NCI-H1105 treated with DMSO at 0.1 percent for 48 hours (cell line): ENCODE measurements around the gene PLEKHG7.
A peak's percentile ranks its signal among the peaks of the same experiment; 100 is the strongest.
"Not testable (repeated sequence)": the region's sequence is repeated elsewhere in the genome, so short reads cannot be mapped to it uniquely, and the experiment has no call there.

Experiments
- DNase-seq: peaks from one replicate; lab custom pipeline; 2025; lab: John Stamatoyannopoulos, UW

PLEKHG7 gene

GRCh38 chr12:92747151-92747550 lies 44.4 kb downstream of the PLEKHG7 start:
- DNase-seq: no peak

GRCh38 chr12:92749691-92750090 lies 46.9 kb downstream of the PLEKHG7 start:
- not testable (repeated sequence) for DNase-seq

GRCh38 chr12:92753976-92754885 lies 51.4 kb downstream of the PLEKHG7 start:
- DNase-seq: no peak

GRCh38 chr12:92756898-92757596 lies 54.3 kb downstream of the PLEKHG7 start:
- DNase-seq: no peak

- no peak for DNase-seq
Observed at GRCh38 chr12:92757597-92758121, 54.9 kb downstream of the PLEKHG7 start.

GRCh38 chr12:92759634-92760268 lies 57.0 kb downstream of the PLEKHG7 start:
- DNase-seq: no peak

GRCh38 chr12:92762773-92763172 lies 60.0 kb downstream of the PLEKHG7 start:
- no peak for DNase-seq

GRCh38 chr12:92764831-92765230 lies 62.0 kb downstream of the PLEKHG7 start:
- DNase-seq: no peak

GRCh38 chr12:92765871-92766270 lies 63.1 kb downstream of the PLEKHG7 start:
- no peak for DNase-seq

- DNase-seq: no peak
Observed at GRCh38 chr12:92769124-92769901, 66.5 kb downstream of the PLEKHG7 start.

GRCh38 chr12:92771001-92771400 lies 68.2 kb downstream of the PLEKHG7 start:
- DNase-seq: peak; percentile 25

GRCh38 chr12:92775416-92775815 lies 72.6 kb downstream of the PLEKHG7 start:
- no peak for DNase-seq

- no peak for DNase-seq
Observed at GRCh38 chr12:92778525-92778924, 75.7 kb downstream of the PLEKHG7 start.

GRCh38 chr12:92779902-92780301 lies 77.1 kb downstream of the PLEKHG7 start:
- no peak for DNase-seq

GRCh38 chr12:92784356-92784755 lies 81.6 kb downstream of the PLEKHG7 start:
- no peak for DNase-seq

- peak; percentile 95 for DNase-seq
Observed at GRCh38 chr12:92784797-92785562, 82.2 kb downstream of the PLEKHG7 start.

- no peak for DNase-seq
Observed at GRCh38 chr12:92785563-92785950, 82.8 kb downstream of the PLEKHG7 start.

- no peak for DNase-seq
Observed at GRCh38 chr12:92786045-92786444, 83.3 kb downstream of the PLEKHG7 start.

- not testable (repeated sequence) for DNase-seq
Observed at GRCh38 chr12:92794356-92794755, 91.6 kb downstream of the PLEKHG7 start.

GRCh38 chr12:92794814-92795213 lies 92.0 kb downstream of the PLEKHG7 start:
- no peak for DNase-seq

GRCh38 chr12:92796650-92797049 lies 93.9 kb downstream of the PLEKHG7 start:
- no peak for DNase-seq
